ENCODE data around the gene RGSL1.

The RGSL1 gene

DNA sequence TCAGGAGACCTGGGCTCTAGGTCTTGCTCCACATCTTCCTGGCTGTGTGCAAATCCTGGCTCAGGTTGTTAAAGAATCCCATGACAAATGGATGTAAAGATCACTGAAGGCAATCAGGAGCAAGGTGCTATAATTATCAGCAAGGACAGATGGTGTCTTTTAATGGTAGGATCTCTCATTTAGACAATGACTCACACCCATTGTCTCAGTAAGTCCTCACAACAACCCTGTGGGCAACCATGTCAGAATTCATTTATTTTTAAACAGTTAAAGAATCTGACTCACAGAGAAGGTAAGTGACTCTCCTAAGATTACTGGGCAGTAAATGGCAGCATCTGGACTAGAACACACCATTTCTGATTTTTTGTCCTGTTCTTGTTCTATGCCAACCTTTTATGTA is 106.3 kb downstream of the RGSL1 start:
- H3K4me3 Mint-ChIP-seq: no peak overlapping the region
- DNase-seq (no peak), ATAC-seq (peak; percentile 42)
- no peaks in the 10 kb centered on the region for H3K4me1 Mint-ChIP-seq
- H3K27ac Mint-ChIP-seq: no peak overlapping the region
- H3K9me3 Mint-ChIP-seq: peaks cover 5 to 13% of the 10 kb centered on the region in 2 donors
- peaks cover 5% of the 10 kb centered on the region for H3K27me3 Mint-ChIP-seq

GRCh38 chr1:182560392-182560984 is 110.5 kb downstream of the RGSL1 start:
- no peak for DNase-seq
- H3K4me3 Mint-ChIP-seq: no peak overlapping the region
- ATAC-seq: no peak
- H3K4me1 Mint-ChIP-seq: no peaks in the 10 kb centered on the region
- peaks cover 11% of the 10 kb centered on the region for H3K27me3 Mint-ChIP-seq
- H3K9me3 Mint-ChIP-seq: no peaks in the 10 kb centered on the region
- H3K27ac Mint-ChIP-seq: no peak overlapping the region

GRCh38 chr1:182561456-182561855 is 111.5 kb downstream of the RGSL1 start:
- DNase-seq (no peak), ATAC-seq (no peak)
- no peak overlapping the region for H3K4me3 Mint-ChIP-seq
- H3K9me3 Mint-ChIP-seq: no peaks in the 10 kb centered on the region
- H3K27ac Mint-ChIP-seq: no peak overlapping the region
- peaks cover 11% of the 10 kb centered on the region for H3K27me3 Mint-ChIP-seq
- H3K4me1 Mint-ChIP-seq: no peaks in the 10 kb centered on the region

- Mint-ChIP-seq H3K27ac (no peak overlapping the region), H3K4me3 (no peak overlapping the region), H3K9me3 (no peaks in the 10 kb centered on the region), H3K27me3 (peaks cover 11% of the 10 kb centered on the region), H3K4me1 (no peaks in the 10 kb centered on the region)
- DNase-seq (no peak), ATAC-seq (no peak)
Observed at GRCh38 chr1:182563095-182563494, 113.1 kb downstream of the RGSL1 start.

- H3K4me3 Mint-ChIP-seq: no peak overlapping the region
- H3K27me3 Mint-ChIP-seq: peaks cover 11% of the 10 kb centered on the region
- no peaks in the 10 kb centered on the region for H3K9me3 Mint-ChIP-seq
- no peak for ATAC-seq
- DNase-seq: no peak
- no peaks in the 10 kb centered on the region for H3K4me1 Mint-ChIP-seq
- H3K27ac Mint-ChIP-seq: no peak overlapping the region
Observed at GRCh38 chr1:182564406-182565004, 114.6 kb downstream of the RGSL1 start.

DNA sequence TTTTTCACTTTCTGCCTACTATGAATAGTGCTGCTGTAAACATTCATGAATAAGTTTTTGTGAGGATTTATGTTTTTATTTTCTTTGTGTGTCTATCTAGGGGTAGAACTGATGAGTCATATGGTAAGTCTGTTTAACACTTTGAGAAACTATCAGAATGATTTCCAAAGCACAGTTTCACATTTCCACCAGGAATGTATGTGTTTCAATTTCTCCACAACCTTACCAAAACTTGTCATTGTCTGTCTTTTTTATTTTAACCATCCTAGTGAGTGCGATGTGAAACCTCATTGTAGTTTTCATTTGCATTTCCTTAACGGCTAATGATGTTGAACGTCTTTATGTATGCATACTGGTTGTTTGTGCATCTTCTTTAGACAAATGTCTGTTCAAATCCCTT is 115.6 kb downstream of the RGSL1 start:
- no peaks in the 10 kb centered on the region for H3K4me1 Mint-ChIP-seq
- H3K27me3 Mint-ChIP-seq: peaks cover 11% of the 10 kb centered on the region
- DNase-seq (no peak), ATAC-seq (no peak)
- H3K4me3 Mint-ChIP-seq: no peak overlapping the region
- no peak overlapping the region for H3K27ac Mint-ChIP-seq
- no peaks in the 10 kb centered on the region for H3K9me3 Mint-ChIP-seq

- H3K27me3 Mint-ChIP-seq: no peaks in the 10 kb centered on the region
- no peaks in the 10 kb centered on the region for H3K9me3 Mint-ChIP-seq
- H3K27ac Mint-ChIP-seq: no peak overlapping the region
- H3K4me3 Mint-ChIP-seq: no peak overlapping the region
- ATAC-seq (no peak), DNase-seq (no peak)
- no peaks in the 10 kb centered on the region for H3K4me1 Mint-ChIP-seq
Observed at GRCh38 chr1:182567629-182568028, 117.7 kb downstream of the RGSL1 start.

GRCh38 chr1:182568647-182569284 is 118.8 kb downstream of the RGSL1 start:
- H3K27me3 Mint-ChIP-seq: no peaks in the 10 kb centered on the region
- H3K27ac Mint-ChIP-seq: no peak overlapping the region
- ATAC-seq (no peak), DNase-seq (no peak)
- H3K9me3 Mint-ChIP-seq: no peaks in the 10 kb centered on the region
- no peaks in the 10 kb centered on the region for H3K4me1 Mint-ChIP-seq
- H3K4me3 Mint-ChIP-seq: no peak overlapping the region

GRCh38 chr1:182569939-182570610 is 120.1 kb downstream of the RGSL1 start:
- ATAC-seq: no peak
- no peaks in the 10 kb centered on the region for H3K4me1 Mint-ChIP-seq
- DNase-seq: no peak
- no peak overlapping the region for H3K27ac Mint-ChIP-seq
- no peak overlapping the region for H3K4me3 Mint-ChIP-seq
- H3K27me3 Mint-ChIP-seq: no peaks in the 10 kb centered on the region
- H3K9me3 Mint-ChIP-seq: no peaks in the 10 kb centered on the region

DNA sequence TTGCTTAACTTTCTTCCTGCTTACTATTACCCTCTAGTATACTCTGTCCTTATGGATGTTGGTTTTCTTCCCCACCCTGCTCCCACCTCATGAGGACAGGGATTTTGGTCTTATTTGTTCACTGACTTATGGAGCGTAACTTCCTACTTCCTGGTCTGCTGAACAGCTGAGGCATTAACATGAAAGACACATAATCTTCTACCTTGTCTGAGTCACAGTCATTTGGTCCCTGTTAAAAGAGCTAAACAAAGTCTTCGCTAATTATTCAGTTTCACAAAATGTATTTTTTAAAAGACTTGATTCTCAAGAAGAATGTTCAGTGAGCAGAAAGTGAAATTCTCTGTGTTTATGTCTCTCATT is 120.6 kb downstream of the RGSL1 start:
- ATAC-seq (no peak), DNase-seq (no peak)
- Mint-ChIP-seq H3K9me3 (no peaks in the 10 kb centered on the region), H3K27me3 (no peaks in the 10 kb centered on the region), H3K4me3 (no peak overlapping the region), H3K27ac (no peak overlapping the region), H3K4me1 (no peaks in the 10 kb centered on the region)

- H3K27ac Mint-ChIP-seq: no peak overlapping the region
- DNase-seq (no peak), ATAC-seq (no peak)
- H3K9me3 Mint-ChIP-seq: no peaks in the 10 kb centered on the region
- no peaks in the 10 kb centered on the region for H3K27me3 Mint-ChIP-seq
- no peaks in the 10 kb centered on the region for H3K4me1 Mint-ChIP-seq
- no peak overlapping the region for H3K4me3 Mint-ChIP-seq
Observed at GRCh38 chr1:182574156-182574555, 124.2 kb downstream of the RGSL1 start.

GRCh38 chr1:182575540-182576149 is 125.7 kb downstream of the RGSL1 start:
- peaks cover 3% of the 10 kb centered on the region for H3K4me1 Mint-ChIP-seq
- no peak for DNase-seq
- H3K27ac Mint-ChIP-seq: no peak overlapping the region
- ATAC-seq: no peak
- H3K9me3 Mint-ChIP-seq: no peaks in the 10 kb centered on the region
- H3K27me3 Mint-ChIP-seq: no peaks in the 10 kb centered on the region
- no peak overlapping the region for H3K4me3 Mint-ChIP-seq

DNA sequence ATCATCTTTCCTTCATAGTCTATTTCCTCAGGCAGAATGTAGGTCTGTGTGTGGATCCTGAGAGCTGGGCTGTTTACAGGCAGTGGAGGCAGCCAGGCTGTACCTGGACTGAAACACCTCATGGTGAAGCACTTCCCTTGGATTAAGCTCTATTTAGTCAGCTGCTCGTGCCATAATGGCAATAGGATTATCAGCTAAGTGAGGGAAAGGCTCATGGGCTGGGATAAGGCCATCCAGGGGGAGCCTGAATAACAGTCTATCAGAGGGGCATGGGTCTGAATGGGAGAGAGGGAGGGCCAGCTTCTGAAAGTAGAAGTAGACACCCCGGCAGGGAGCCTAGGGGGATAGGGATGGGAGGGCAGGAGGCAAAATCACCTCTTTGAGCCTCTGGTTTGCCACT is 130.8 kb downstream of the RGSL1 start:
- H3K9me3 Mint-ChIP-seq: no peaks in the 10 kb centered on the region
- no peak overlapping the region for H3K27ac Mint-ChIP-seq
- ATAC-seq: peak; percentile 15
- no peaks in the 10 kb centered on the region for H3K27me3 Mint-ChIP-seq
- DNase-seq: no peak
- peaks cover 36% of the 10 kb centered on the region for H3K4me1 Mint-ChIP-seq
- no peak overlapping the region for H3K4me3 Mint-ChIP-seq

- no peak for DNase-seq
- no peak for ATAC-seq
- no peak overlapping the region for H3K27ac Mint-ChIP-seq
- H3K4me1 Mint-ChIP-seq: peaks cover 61% of the 10 kb centered on the region
- H3K27me3 Mint-ChIP-seq: no peaks in the 10 kb centered on the region
- H3K9me3 Mint-ChIP-seq: peaks cover 0 to 6% of the 10 kb centered on the region in 2 donors
- no peak overlapping the region for H3K4me3 Mint-ChIP-seq
Observed at GRCh38 chr1:182584746-182585145, 134.8 kb downstream of the RGSL1 start.

DNA sequence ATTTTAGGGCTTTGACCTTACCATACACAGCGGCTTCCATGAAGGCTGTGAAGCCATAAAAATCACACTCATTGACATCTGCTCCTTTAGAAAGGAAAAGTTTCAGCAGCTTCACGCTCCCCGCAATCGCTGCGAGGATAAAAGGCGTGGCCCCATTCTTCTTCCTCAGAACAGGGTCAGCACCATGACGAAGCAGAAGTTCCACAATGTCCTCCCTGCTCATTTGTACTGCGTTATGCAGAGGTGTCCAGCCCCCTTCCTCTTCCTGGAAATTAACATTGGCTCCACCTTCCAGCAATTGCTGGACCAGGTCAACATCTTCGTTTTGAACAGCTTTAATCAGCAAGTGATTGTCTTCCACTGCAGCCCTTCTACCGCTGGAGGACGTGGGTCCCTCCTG is 136.4 kb downstream of the RGSL1 start:
- Mint-ChIP-seq H3K4me1 (peaks cover 59% of the 10 kb centered on the region), H3K27me3 (no peaks in the 10 kb centered on the region), H3K27ac (no peak overlapping the region), H3K9me3 (peaks cover 0 to 6% of the 10 kb centered on the region in 2 donors), H3K4me3 (no peak overlapping the region)
- DNase-seq (no peak), ATAC-seq (no peak)

DNA sequence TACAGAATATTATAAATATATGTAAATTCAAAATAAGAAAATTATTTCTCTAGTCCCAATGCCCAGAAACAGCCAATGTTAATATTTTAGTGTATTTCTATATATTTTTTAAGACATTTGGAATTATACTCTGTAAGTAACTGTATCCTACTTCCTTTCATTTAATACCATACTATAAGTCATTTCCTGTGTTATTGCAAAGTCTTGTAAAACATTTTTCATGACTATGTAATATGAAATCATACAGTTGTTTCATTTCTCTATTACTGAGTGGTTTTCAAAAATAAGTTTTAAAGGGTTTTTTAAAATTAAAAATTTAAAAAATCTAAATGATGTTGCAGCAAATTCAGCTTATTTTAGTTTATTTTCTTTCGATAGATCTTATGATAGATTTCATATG is 137.1 kb downstream of the RGSL1 start:
- H3K4me1 Mint-ChIP-seq: peaks cover 59% of the 10 kb centered on the region
- no peak overlapping the region for H3K4me3 Mint-ChIP-seq

More for the DNA sequence above, 137.1 kb downstream of the RGSL1 start:
- no peak overlapping the region for H3K27ac Mint-ChIP-seq
- no peak for DNase-seq
- H3K9me3 Mint-ChIP-seq: peaks cover 0 to 6% of the 10 kb centered on the region in 2 donors
- no peak for ATAC-seq
- H3K27me3 Mint-ChIP-seq: no peaks in the 10 kb centered on the region
